ENCODE results near the gene TAS2R30. TPM values are rescaled to one million over a fixed set of nuclear protein-coding genes. Genes with fewer than 3 reads are reported as not detected.

Gene TAS2R30
- total RNA-seq, 4 donors from 2014 or later = 9.4 to 34.9 (median 14.9) TPM; not detected in 1

DNA sequence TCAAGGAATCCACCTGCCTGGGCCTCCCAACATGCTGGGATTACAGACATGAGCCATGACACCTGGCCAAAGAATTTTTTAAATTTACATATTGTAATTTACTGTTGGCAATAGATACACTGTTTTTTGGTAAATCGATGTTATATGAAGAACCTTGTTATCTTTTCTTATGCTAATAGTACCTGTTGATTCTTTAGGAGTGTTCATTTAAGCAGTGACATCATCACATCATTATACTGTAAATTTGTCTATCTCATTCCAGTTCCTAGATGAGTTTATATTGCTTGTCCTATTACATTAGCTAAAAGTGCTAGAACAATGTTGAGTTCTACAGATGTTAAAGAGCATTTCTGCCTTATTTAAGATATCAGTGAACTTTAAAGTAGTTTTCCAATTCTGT is 13.0 kb upstream of the TAS2R30 start:
- no peak overlapping the region for H3K27ac ChIP-seq
- no peak for DNase-seq
- H3K4me3 ChIP-seq = no peak overlapping the region
- no peaks in the 10 kb centered on the region for H3K4me1 ChIP-seq
- H3K9me3 ChIP-seq = peaks cover 0 to 3% of the 10 kb centered on the region in 2 donors
- intact Hi-C loops (cut with DNase I; ENCODE audit: low total_unique reads) = no loop called here
- no peaks in the 10 kb centered on the region for H3K36me3 ChIP-seq
- no peaks in the 10 kb centered on the region for H3K27me3 ChIP-seq
- TF ChIP-seq, protein P1, sequence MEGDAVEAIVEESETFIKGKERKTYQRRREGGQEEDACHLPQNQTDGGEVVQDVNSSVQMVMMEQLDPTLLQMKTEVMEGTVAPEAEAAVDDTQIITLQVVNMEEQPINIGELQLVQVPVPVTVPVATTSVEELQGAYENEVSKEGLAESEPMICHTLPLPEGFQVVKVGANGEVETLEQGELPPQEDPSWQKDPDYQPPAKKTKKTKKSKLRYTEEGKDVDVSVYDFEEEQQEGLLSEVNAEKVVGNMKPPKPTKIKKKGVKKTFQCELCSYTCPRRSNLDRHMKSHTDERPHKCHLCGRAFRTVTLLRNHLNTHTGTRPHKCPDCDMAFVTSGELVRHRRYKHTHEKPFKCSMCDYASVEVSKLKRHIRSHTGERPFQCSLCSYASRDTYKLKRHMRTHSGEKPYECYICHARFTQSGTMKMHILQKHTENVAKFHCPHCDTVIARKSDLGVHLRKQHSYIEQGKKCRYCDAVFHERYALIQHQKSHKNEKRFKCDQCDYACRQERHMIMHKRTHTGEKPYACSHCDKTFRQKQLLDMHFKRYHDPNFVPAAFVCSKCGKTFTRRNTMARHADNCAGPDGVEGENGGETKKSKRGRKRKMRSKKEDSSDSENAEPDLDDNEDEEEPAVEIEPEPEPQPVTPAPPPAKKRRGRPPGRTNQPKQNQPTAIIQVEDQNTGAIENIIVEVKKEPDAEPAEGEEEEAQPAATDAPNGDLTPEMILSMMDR (IDR thresholded peaks at IDR 0.05) = no peak
- TF ChIP-seq POLR2A (IDR thresholded peaks at IDR 0.05) = no peak

GRCh38 chr12:11144297-11144696 is 9.9 kb upstream of the TAS2R30 start:
- no peaks in the 10 kb centered on the region for H3K4me1 ChIP-seq
- no peak for DNase-seq
- TF ChIP-seq, protein P1 (IDR thresholded peaks at IDR 0.05) = no peak
- no peak for TF ChIP-seq POLR2A (IDR thresholded peaks at IDR 0.05)
- H3K27ac ChIP-seq = no peak overlapping the region
- intact Hi-C loops (cut with DNase I; ENCODE audit: low total_unique reads) = no loop called here
- H3K9me3 ChIP-seq = peaks cover 0 to 3% of the 10 kb centered on the region in 2 donors
- H3K4me3 ChIP-seq = no peak overlapping the region
- H3K36me3 ChIP-seq = no peaks in the 10 kb centered on the region
- no peaks in the 10 kb centered on the region for H3K27me3 ChIP-seq

DNA sequence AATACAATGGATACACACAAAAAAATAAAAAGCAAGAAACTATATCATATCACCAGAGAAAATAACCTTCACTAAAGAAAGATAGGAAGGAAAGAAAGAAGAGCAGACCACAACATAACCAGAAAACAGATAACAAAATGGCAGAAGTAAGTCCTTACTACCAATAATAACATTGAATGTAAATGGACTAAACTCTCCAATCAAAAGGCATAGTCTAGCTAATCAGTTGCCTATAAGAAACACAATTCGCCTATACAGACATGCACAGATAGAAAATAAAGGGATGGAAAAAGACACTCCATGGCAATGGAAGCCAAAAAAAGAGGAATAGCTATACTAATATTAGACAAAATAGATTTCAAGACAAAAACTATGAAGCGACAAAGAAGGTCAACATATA is 8.9 kb upstream of the TAS2R30 start:
- intact Hi-C loops (cut with DNase I; ENCODE audit: low total_unique reads) = no loop called here
- no peaks in the 10 kb centered on the region for H3K27me3 ChIP-seq
- TF ChIP-seq, protein P1 (IDR thresholded peaks at IDR 0.05) = no peak
- no peak for TF ChIP-seq POLR2A (IDR thresholded peaks at IDR 0.05)
- no peak overlapping the region for H3K27ac ChIP-seq
- H3K4me1 ChIP-seq = no peaks in the 10 kb centered on the region
- H3K36me3 ChIP-seq = no peaks in the 10 kb centered on the region
- DNase-seq = no peak
- peaks cover 0 to 3% of the 10 kb centered on the region in 2 donors for H3K9me3 ChIP-seq
- no peak overlapping the region for H3K4me3 ChIP-seq

GRCh38 chr12:11136075-11136474 is 1.6 kb upstream of the TAS2R30 start:
- intact Hi-C loops (cut with DNase I; ENCODE audit: low total_unique reads) = no loop called here
- Histone ChIP-seq H3K4me1 (no peaks in the 10 kb centered on the region), H3K36me3 (no peaks in the 10 kb centered on the region), H3K9me3 (no peaks in the 10 kb centered on the region), H3K27ac (no peak overlapping the region), H3K27me3 (no peaks in the 10 kb centered on the region), H3K4me3 (no peak overlapping the region)
- DNase-seq = no peak
- no peak for TF ChIP-seq POLR2A (IDR thresholded peaks at IDR 0.05)
- TF ChIP-seq, protein P1 (IDR thresholded peaks at IDR 0.05) = no peak

DNA sequence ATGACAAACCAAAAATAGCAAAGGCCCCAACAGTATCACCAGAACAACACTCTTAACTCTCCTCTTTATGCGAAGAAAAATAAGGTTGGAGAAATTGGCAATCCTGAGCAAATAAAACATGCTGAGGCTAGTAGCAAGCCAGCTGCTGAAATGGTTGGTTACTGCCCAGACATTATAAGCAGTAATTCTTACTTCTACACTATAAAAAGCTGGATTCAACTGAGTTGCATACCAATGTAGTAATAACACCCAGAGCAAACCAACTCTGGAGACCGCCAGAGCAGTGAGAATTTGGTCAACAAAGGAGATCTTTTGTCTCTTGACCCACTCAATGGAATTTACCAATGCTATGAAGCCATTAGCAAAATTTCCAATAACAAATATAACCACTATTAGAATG is 628 bp downstream of the TAS2R30 start:
- Histone ChIP-seq H3K36me3 (no peaks in the 10 kb centered on the region), H3K4me3 (no peak overlapping the region), H3K27me3 (no peaks in the 10 kb centered on the region), H3K4me1 (no peaks in the 10 kb centered on the region), H3K27ac (no peak overlapping the region), H3K9me3 (no peaks in the 10 kb centered on the region)
- intact Hi-C loops (cut with DNase I; ENCODE audit: low total_unique reads) = no loop called here
- no peak for TF ChIP-seq POLR2A (IDR thresholded peaks at IDR 0.05)
- TF ChIP-seq, protein P1 (IDR thresholded peaks at IDR 0.05) = no peak
- DNase-seq = no peak

All from uterus (tissue), 4 donors.